K562 (cell line): ENCODE measurements around the gene TKTL1. TPM values are rescaled to one million over a fixed set of nuclear protein-coding genes. Genes with fewer than 3 reads are reported as not detected.

ENCODE experiments used
- ATAC-seq: fragments of 200-7000 bp; cut with Tn5 transposase; 3 replicates; pipeline ENCODE4 v1.9.1; 2020; ENCODE audit warnings: moderate library complexity
- BruUV-seq: library from RNA; stranded (reverse); fragments of 400-500 nt; replicated peaks from 2 replicates; lab custom pipeline; 2021; lab: Mats Ljungman, UMichigan
- CTCF ChIA-PET: fragments of 300-600 bp; formaldehyde crosslinking; extraction: SDS; loops from one replicate; lab custom pipeline; 2021; ENCODE audit warnings: low intra/inter-chr PET ratio; lab: Yijun Ruan, JAX
- POLR2A ChIA-PET: fragments of 300-600, 350-650 bp; sonication (Branson Sonifier 250); formaldehyde crosslinking; extraction: SDS; loops from one replicate; lab custom pipeline; 2021; ENCODE audit warnings: antibody characterized with exemption, inconsistent platforms; lab: Yijun Ruan, JAX
- DNase-seq, 4 experiments: peaks; one replicate each; pipeline versions ENCODE4 v3.0.0 to v3.0.0-alpha.2; 2011 to 2018; ENCODE audit warnings: low spot score in 3 of 4, mixed read lengths in 3 of 4; ENCODE audit errors: extremely low read depth in 1 of 4
- FAIRE-seq: peaks from 2 replicates; lab custom pipeline; 2011; peaks lifted over from hg19 to GRCh38; lab: Jason Lieb, UNC
- H2AFZ ChIP-seq: 2 replicates; pipeline ENCODE4 v1.6.0; 2011; ENCODE audit warnings: low read depth, low read length, control low read depth, inconsistent platforms
- H3K27ac ChIP-seq: fragments of 200-600 bp; 3 replicates; pipeline ENCODE4 v1.8.0; 2011; ENCODE audit warnings: low read depth, mild to moderate bottlenecking, control low read depth, inconsistent platforms, low read length, moderate library complexity, mixed read lengths; ENCODE audit errors: extremely low read depth
- H3K27me3 ChIP-seq, 2 experiments: fragments of 300-600 bp in 1 of 2; 2 replicates in 1 of 2; 3 replicates in 1 of 2; pipeline versions ENCODE4 v1.6.0 to v1.8.0; 2011; ENCODE audit warnings: inconsistent platforms in 2 of 2, low read length in 2 of 2, mild to moderate bottlenecking in 1 of 2, mixed read lengths in 1 of 2, moderate library complexity in 1 of 2; ENCODE audit not compliant: control insufficient read depth in 2 of 2, insufficient read depth in 2 of 2
- H3K36me3 ChIP-seq: fragments of 300-600 bp; 3 replicates; pipeline ENCODE4 v1.8.0; 2011; ENCODE audit warnings: mild to moderate bottlenecking, low read length, inconsistent platforms; ENCODE audit not compliant: control insufficient read depth, insufficient read depth
- H3K4me1 ChIP-seq, 2 experiments: fragments of 200-600 bp in 1 of 2; replicated peaks in 1 of 2; 2 replicates in 1 of 2; 3 replicates in 1 of 2; pipeline versions ENCODE4 v1.5.1 to v1.8.0; 2011; ENCODE audit warnings: inconsistent platforms in 2 of 2, low read length in 2 of 2, mild to moderate bottlenecking in 1 of 2, mixed read lengths in 1 of 2, moderate library complexity in 1 of 2; ENCODE audit not compliant: control insufficient read depth in 2 of 2, insufficient read depth in 2 of 2
- H3K4me2 ChIP-seq: 2 replicates; pipeline ENCODE4 v1.6.1; 2011; ENCODE audit warnings: low read length, control low read depth, inconsistent platforms, mixed read lengths; ENCODE audit not compliant: insufficient read depth
- H3K4me3 ChIP-seq: fragments of 200-600 bp; sonication (generic), shearing (Covaris generic); 2 replicates; pipeline ENCODE4 v1.5.1; 2016; ENCODE audit warnings: control low read depth, inconsistent platforms
- H3K79me2 ChIP-seq: fragments of 200-600 bp; 3 replicates; pipeline ENCODE4 v1.8.0; 2011; ENCODE audit warnings: low read length, inconsistent platforms; ENCODE audit not compliant: control insufficient read depth, insufficient read depth
- H3K9ac ChIP-seq, 2 experiments: 2 replicates each; pipeline versions ENCODE4 v1.6.0 to v1.6.1; 2011; ENCODE audit warnings: low read depth in 2 of 2, low read length in 2 of 2, control low read depth in 1 of 2, inconsistent platforms in 1 of 2, mild to moderate bottlenecking in 1 of 2, mixed read lengths in 1 of 2; ENCODE audit not compliant: insufficient read depth in 1 of 2
- H3K9me1 ChIP-seq: one replicate; pipeline ENCODE4 v1.6.0; 2011; ENCODE audit warnings: inconsistent platforms, mild to moderate bottlenecking, low read length, moderate library complexity; ENCODE audit not compliant: control insufficient read depth, insufficient read depth
- H3K9me3 ChIP-seq: replicated peaks from 2 replicates; pipeline ENCODE4 v1.5.1; 2011; ENCODE audit warnings: low read depth, low read length, inconsistent platforms; ENCODE audit not compliant: control insufficient read depth, insufficient read depth
- H4K20me1 ChIP-seq: replicated peaks from 2 replicates; pipeline ENCODE4 v1.6.1; 2011; ENCODE audit warnings: low read length, inconsistent platforms, mixed read lengths; ENCODE audit not compliant: control insufficient read depth, insufficient read depth
- EP300 ChIP-seq: IDR thresholded peaks from 2 replicates; pipeline ENCODE4 v1.6.1; 2012; ENCODE audit warnings: low read length, improper control_type of control experiment
- EP400 ChIP-seq: fragments of 450-650 bp; IDR thresholded peaks from 2 replicates; pipeline ENCODE4 v1.6.1; 2017; ENCODE audit warnings: antibody characterized with exemption, mild to moderate bottlenecking, moderate library complexity
- FOXP1 ChIP-seq: sonication (generic); formaldehyde crosslinking; IDR thresholded peaks from 2 replicates; pipeline ENCODE4 v1.8.0; 2022; ENCODE audit warnings: mild to moderate bottlenecking, missing genetic modification reagents
- JUND ChIP-seq, 2 experiments: IDR thresholded peaks; 2 replicates in 1 of 2; 3 replicates in 1 of 2; pipeline ENCODE4 v1.6.1; 2011; ENCODE audit warnings: borderline replicate concordance in 2 of 2, low read depth in 2 of 2, low read length in 2 of 2, improper control_type of control experiment in 1 of 2, missing biosample characterization in 1 of 2, missing genetic modification characterization in 1 of 2, missing genetic modification reagents in 1 of 2
- NFRKB ChIP-seq: fragments of 450-650 bp; IDR thresholded peaks from 2 replicates; pipeline ENCODE4 v1.6.1; 2016; ENCODE audit warnings: low read depth
- SMARCC2 ChIP-seq: fragments of 450-650 bp; IDR thresholded peaks from 2 replicates; pipeline ENCODE4 v1.6.1; 2017; ENCODE audit warnings: antibody characterized with exemption, moderate library complexity, mild to moderate bottlenecking, low read depth
- YY1 ChIP-seq, 3 experiments: IDR thresholded peaks; 2 replicates each; pipeline ENCODE4 v1.6.1; 2011; ENCODE audit warnings: low read length in 2 of 3, mild to moderate bottlenecking in 2 of 3, moderate library complexity in 2 of 3, borderline replicate concordance in 1 of 3, control low read depth in 1 of 3, low read depth in 1 of 3; ENCODE audit not compliant: insufficient read depth in 3 of 3, insufficient replicate concordance in 2 of 3, control insufficient read depth in 1 of 3, insufficient read length in 1 of 3; ENCODE audit errors: extremely low read depth in 1 of 3
- ZBTB1 ChIP-seq: sonication (generic); formaldehyde crosslinking; IDR thresholded peaks from 2 replicates; pipeline ENCODE4 v1.8.1; 2023; ENCODE audit warnings: missing genetic modification reagents, low read depth, mild to moderate bottlenecking, borderline replicate concordance
- ZFX ChIP-seq: sonication (generic); formaldehyde crosslinking; IDR thresholded peaks from 2 replicates; pipeline ENCODE4 v1.8.0; 2022; ENCODE audit warnings: mild to moderate bottlenecking, missing genetic modification reagents, moderate library complexity
- ZNF408 ChIP-seq: fragments of 250-450 bp; sonication (Bioruptor Pico); IDR thresholded peaks from 2 replicates; pipeline ENCODE4 v1.4.0; 2020; ENCODE audit warnings: low read depth, mild to moderate bottlenecking, moderate library complexity
- WGBS: fragments of 100-300 bp; shearing (Covaris generic); methylation state at CpG from one replicate; pipeline ENCODE4 v1.1.6; 2016; ENCODE audit warnings: low coverage, mixed read lengths; ENCODE audit not compliant: insufficient coverage; ENCODE audit errors: missing lambda C conversion rate; 5-methylcytosine and 5-hydroxymethylcytosine counted together
- in situ Hi-C: fragments of 300-500 bp; cut with MboI; formaldehyde crosslinking; loops from 4 replicates; pipeline ENCODE4 v1.15.0; 2018; ENCODE audit warnings: inconsistent platforms, mixed read lengths
- intact Hi-C: fragments of 100-400 bp; cut with micrococcal nuclease; formaldehyde crosslinking; loops from 2 replicates; pipeline ENCODE4 v1.14.2; 2022
- polyA plus RNA-seq, 8 experiments: library from polyadenylated mRNA; depleted of rRNA in 4 of 8; stranded (reverse) in 5 of 8; unstranded in 3 of 8; fragments of >200 nt; fragmentation: Nextera tagmentation in 2 of 8; fragmentation: Illumina TruSeq in 1 of 8; extraction: Ambion mirVana in 2 of 8; extraction: Trizol in 1 of 8; gene quantifications; 2 replicates each; pipeline versions ENCODE4 v1.2.1 to v1.2.3, GENCODE V29; 2011 to 2014; ENCODE audit warnings: inconsistent platforms in 1 of 8, missing spikeins in 1 of 8
- total RNA-seq, 7 experiments: library from RNA; depleted of rRNA in 6 of 7; stranded (reverse); fragments of >200 nt in 6 of 7; fragmentation: Illumina TruSeq in 2 of 7; extraction: Trizol in 2 of 7; gene quantifications; 2 replicates each; pipeline versions ENCODE4 v1.2.1 to v1.2.3, GENCODE V29; 2011 to 2021; ENCODE audit warnings: low replicate concordance in 1 of 7
- TF ChIP-seq, protein P1 (sequence below), 2 experiments: fragments of 200-800 bp in 1 of 2; sonication (Bioruptor generic) in 1 of 2; sonication (generic) in 1 of 2; formaldehyde crosslinking in 1 of 2; IDR thresholded peaks in 1 of 2; conservative IDR thresholded peaks in 1 of 2; 2 replicates each; pipeline versions ENCODE4 v1.5.0 to v1.6.1; 2016 to 2020; ENCODE audit warnings: missing compliant biosample characterization in 1 of 2, missing genetic modification characterization in 1 of 2, missing genetic modification reagents in 1 of 2
- TF ChIP-seq, protein P2 (sequence below), 3 experiments: IDR thresholded peaks in 2 of 3; conservative IDR thresholded peaks in 1 of 3; 2 replicates each; pipeline ENCODE4 v1.5.1; 2011 to 2012; ENCODE audit warnings: low read length in 3 of 3, mild to moderate bottlenecking in 3 of 3, control low read depth in 2 of 3, improper control_type of control experiment in 1 of 3, inconsistent platforms in 1 of 3, low read depth in 1 of 3, mixed read lengths in 1 of 3, moderate library complexity in 1 of 3; ENCODE audit not compliant: insufficient read depth in 2 of 3
- TF ChIP-seq, protein P3 (sequence below), 2 experiments: fragments of 450-650 bp in 1 of 2; sonication (generic) in 1 of 2; formaldehyde crosslinking in 1 of 2; IDR thresholded peaks in 1 of 2; conservative IDR thresholded peaks in 1 of 2; 2 replicates each; pipeline versions ENCODE4 v1.6.1 to v1.8.1; 2016 to 2023; ENCODE audit warnings: mild to moderate bottlenecking in 2 of 2, moderate library complexity in 2 of 2, inconsistent platforms in 1 of 2, missing genetic modification reagents in 1 of 2

Gene TKTL1
- total and polyA plus RNA-seq, 9 of the 15 experiments (the other 6 are each of a cell fraction or from before 2014, with no cell fraction given): 0.18 to 0.71 (median 0.38) TPM

- WGBS: 60% methylated on average over 17 of the region's 19 CpGs
- H3K27ac ChIP-seq: no peak overlapping the region
- no TSS peak for BruUV-seq
- no peaks in the 10 kb centered on the region for H4K20me1 ChIP-seq
- peak in 1 of 4 experiments; percentile 19 for DNase-seq
- H3K4me1 ChIP-seq: peaks cover 2 to 3% of the 10 kb centered on the region in 2 experiments; a peak in 3 of 5 replicates
- H3K36me3 ChIP-seq: no peaks in the 10 kb centered on the region
- no peak overlapping the region for H2AFZ ChIP-seq
- no peak overlapping the region for H3K4me2 ChIP-seq
- no peaks in the 10 kb centered on the region for H3K79me2 ChIP-seq
- no peak for FAIRE-seq
- peak; percentile 29; the same call in 2 of the 3 replicates for ATAC-seq
- H3K9me3 ChIP-seq: no peaks in the 10 kb centered on the region
- ChIA-PET POLR2A (no interaction called here), CTCF (no interaction called here)
- no peaks in the 10 kb centered on the region for H3K27me3 ChIP-seq
- H3K9ac ChIP-seq: 0 out of 4 replicates have a peak overlapping the region, but pooled peaks of 1 of the 2 experiments have one; percentile 23
- no peaks in the 10 kb centered on the region for H3K9me1 ChIP-seq
- intact Hi-C loops (no loop called here), in situ Hi-C loops (loop anchor here (25.0 kb wide), 1 partner anchor 99 kb away; the partner anchor contains the start of gene OPN1MW2)
- H3K4me3 ChIP-seq: no peak overlapping the region
- TF ChIP-seq EP400: no peak
- TF ChIP-seq NFRKB: no peak
- no peak for TF ChIP-seq EP300
- TF ChIP-seq, protein P1, sequence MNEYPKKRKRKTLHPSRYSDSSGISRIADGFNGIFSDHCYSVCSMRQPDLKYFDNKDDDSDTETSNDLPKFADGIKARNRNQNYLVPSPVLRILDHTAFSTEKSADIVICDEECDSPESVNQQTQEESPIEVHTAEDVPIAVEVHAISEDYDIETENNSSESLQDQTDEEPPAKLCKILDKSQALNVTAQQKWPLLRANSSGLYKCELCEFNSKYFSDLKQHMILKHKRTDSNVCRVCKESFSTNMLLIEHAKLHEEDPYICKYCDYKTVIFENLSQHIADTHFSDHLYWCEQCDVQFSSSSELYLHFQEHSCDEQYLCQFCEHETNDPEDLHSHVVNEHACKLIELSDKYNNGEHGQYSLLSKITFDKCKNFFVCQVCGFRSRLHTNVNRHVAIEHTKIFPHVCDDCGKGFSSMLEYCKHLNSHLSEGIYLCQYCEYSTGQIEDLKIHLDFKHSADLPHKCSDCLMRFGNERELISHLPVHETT (CRISPR knock-in tag; conservative IDR thresholded peaks at IDR 0.05 in 1 of 2, IDR thresholded peaks at IDR 0.05 in 1 of 2): no peak
- TF ChIP-seq SMARCC2: no peak
- no peak for TF ChIP-seq YY1 (IDR thresholded peaks at IDR 0.05; ENCODE audit: borderline replicate concordance in 1 of 3, control insufficient read depth in 1 of 3, extremely low read depth in 1 of 3, insufficient read depth in 3 of 3, insufficient read length in 1 of 3, insufficient replicate concordance in 2 of 3, low read depth in 1 of 3, low read length in 2 of 3)
- TF ChIP-seq ZFX (CRISPR knock-in tag): no peak
- TF ChIP-seq, protein P2, sequence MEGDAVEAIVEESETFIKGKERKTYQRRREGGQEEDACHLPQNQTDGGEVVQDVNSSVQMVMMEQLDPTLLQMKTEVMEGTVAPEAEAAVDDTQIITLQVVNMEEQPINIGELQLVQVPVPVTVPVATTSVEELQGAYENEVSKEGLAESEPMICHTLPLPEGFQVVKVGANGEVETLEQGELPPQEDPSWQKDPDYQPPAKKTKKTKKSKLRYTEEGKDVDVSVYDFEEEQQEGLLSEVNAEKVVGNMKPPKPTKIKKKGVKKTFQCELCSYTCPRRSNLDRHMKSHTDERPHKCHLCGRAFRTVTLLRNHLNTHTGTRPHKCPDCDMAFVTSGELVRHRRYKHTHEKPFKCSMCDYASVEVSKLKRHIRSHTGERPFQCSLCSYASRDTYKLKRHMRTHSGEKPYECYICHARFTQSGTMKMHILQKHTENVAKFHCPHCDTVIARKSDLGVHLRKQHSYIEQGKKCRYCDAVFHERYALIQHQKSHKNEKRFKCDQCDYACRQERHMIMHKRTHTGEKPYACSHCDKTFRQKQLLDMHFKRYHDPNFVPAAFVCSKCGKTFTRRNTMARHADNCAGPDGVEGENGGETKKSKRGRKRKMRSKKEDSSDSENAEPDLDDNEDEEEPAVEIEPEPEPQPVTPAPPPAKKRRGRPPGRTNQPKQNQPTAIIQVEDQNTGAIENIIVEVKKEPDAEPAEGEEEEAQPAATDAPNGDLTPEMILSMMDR (IDR thresholded peaks at IDR 0.05 in 2 of 3, conservative IDR thresholded peaks at IDR 0.05 in 1 of 3; ENCODE audit: insufficient read depth in 2 of 3, low read depth in 1 of 3, low read length in 3 of 3): no peak
- peak; percentile 45; the same call in 1 of the 2 replicates for TF ChIP-seq JUND (IDR thresholded peaks at IDR 0.05; ENCODE audit: borderline replicate concordance, low read depth, low read length)
- TF ChIP-seq JUND (tag; IDR thresholded peaks at IDR 0.05; ENCODE audit: borderline replicate concordance, low read depth, low read length): no peak
- TF ChIP-seq, protein P3, sequence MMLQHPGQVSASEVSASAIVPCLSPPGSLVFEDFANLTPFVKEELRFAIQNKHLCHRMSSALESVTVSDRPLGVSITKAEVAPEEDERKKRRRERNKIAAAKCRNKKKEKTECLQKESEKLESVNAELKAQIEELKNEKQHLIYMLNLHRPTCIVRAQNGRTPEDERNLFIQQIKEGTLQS (IDR thresholded peaks at IDR 0.05): 0 out of 2 replicates have a peak, but pooled peaks have one; percentile 10
- TF ChIP-seq, protein P3 (CRISPR knock-in tag; conservative IDR thresholded peaks at IDR 0.05): no peak
- TF ChIP-seq FOXP1 (CRISPR knock-in tag): no peak
- TF ChIP-seq ZNF408 (CRISPR knock-in tag): no peak
- no peak for TF ChIP-seq ZBTB1 (CRISPR knock-in tag)
These were observed 15.3 kb downstream of the TKTL1 start for GRCh38 chrX:154310616-154311536.
